Stimulated activated CD8-positive, alpha-beta memory T cell treated with anti-CD3 and anti-CD28 coated beads, Interleukin-7, amount 100 ng/mL, for 48 hours (primary cell): Measurements from ENCODE around the gene SHANK1.

ENCODE experiments used
- DNase-seq, 2 donors: peaks; one replicate each; pipeline ENCODE4 v3.0.0-alpha.2; 2020; ENCODE audit warnings: low read depth in 1 of 2; ENCODE audit errors: extremely low read depth in 1 of 2

Gene SHANK1

DNA sequence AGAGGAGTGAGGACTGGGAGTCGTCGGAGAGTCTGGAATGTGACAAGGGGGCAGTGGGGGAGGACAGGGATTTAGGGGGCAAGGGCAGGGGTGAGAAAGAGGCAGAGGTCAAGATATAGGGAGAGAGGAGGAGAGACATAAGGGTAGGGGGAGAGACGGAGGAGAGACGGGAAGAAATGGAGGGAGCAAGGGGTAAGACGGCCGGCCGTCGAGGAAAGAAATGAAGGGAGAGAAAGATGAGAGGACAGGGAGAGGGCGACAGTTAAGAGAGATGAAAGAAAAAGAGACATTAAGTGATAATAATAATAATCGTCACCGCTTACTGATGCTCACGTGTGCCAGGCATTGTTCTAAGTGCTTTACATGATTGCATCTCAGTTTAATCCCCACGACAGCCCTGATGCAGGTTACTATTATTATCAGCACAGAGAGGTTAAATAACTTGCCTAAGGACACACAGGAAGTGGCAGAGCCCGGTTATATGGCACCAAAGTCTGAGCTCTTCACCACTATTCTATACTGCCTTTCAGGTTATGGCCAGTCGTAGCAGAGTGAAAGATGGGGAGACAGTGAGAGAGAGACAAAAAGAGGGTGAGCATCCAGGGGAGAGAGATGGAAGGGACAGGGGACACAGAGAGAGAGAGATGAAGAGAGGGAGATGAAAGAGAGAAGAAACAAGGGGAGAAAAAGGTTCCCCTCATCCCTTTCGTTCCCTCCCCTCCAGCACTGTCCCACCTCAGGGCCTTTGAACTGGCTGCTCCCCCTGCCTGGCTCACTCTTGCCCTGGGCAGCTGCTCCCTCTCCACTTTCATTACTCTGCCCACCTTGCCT is 56.7 kb downstream of the SHANK1 start:
- DNase-seq: no peak

DNA sequence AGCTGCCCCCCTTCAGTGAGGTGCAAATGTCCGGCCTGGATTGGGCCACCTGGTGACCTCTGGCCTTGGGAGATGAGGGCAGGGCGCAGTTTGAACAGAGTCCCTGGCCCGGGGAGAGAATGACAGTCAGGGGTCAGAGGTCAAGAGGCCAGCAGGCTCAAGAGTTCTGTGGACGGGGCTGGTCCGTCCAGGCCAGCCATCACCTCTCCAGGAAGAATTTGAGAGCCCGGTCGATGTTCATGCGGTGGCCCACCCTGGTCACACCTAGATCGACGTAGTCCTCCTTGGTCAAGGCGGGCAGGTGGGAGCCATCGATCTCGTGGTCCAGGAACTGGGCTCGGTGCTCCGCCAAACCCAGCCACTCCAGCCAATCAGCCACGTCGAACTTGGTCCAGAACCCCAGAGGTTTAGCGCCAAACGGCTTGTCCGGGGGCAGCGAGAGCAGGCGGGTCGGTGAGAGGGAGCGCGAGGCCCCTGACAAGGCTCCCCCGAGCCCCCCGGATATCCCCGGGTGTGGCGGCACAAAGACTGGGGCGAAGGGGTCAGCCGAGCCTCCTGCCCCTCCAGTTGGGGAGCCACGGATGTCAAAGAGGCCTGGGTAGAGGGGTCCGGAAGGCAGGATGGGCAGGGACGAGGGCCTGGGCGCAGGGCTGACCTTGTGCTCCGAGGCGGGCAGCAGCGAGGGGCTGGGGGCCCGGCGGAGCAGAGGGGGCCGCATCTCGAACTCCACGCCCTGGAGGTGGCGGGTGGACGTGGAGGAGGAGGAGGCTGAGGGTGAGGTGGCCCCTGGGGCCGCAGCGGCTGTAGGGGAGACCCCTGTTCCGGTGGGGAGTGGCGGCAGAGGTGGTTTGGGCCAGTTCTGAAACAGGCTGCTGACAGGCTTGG is 57.6 kb downstream of the SHANK1 start:
- DNase-seq: no peak

DNA sequence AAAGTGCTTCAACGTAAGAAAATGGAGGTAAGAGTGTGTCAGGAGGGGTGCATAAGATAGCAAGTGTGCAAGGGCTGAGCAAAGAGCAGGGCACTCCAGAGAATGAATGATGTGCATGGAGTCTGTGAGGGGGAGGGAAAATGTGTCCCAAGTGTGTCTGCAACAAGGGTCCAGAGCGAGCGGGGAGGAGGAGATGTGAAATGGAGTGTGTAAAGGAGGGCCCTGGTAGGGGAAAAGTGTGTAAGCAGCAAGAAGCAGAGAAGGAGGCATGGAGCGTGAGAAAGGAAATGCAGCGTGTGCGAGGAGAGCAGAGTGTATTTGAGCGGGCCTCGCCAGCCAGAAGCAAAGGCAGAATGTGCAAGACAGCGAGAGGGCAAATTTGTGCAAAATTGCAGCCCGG is 58.6 kb downstream of the SHANK1 start:
- no peak for DNase-seq

DNA sequence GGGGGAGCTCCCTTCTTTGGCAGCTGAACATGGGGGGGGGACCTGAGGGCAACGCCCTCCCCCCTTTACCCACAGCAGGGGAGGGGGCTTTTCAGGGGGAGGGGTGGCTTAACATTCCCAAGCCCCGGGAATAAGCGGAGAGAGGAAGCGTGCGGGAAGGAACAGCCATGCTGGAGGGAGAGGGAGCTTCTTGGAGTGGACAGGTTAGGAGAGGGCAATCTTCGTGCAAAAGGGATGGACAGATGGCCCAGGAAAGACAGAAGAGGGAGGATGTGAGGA is 59.6 kb downstream of the SHANK1 start:
- DNase-seq: no peak

DNA sequence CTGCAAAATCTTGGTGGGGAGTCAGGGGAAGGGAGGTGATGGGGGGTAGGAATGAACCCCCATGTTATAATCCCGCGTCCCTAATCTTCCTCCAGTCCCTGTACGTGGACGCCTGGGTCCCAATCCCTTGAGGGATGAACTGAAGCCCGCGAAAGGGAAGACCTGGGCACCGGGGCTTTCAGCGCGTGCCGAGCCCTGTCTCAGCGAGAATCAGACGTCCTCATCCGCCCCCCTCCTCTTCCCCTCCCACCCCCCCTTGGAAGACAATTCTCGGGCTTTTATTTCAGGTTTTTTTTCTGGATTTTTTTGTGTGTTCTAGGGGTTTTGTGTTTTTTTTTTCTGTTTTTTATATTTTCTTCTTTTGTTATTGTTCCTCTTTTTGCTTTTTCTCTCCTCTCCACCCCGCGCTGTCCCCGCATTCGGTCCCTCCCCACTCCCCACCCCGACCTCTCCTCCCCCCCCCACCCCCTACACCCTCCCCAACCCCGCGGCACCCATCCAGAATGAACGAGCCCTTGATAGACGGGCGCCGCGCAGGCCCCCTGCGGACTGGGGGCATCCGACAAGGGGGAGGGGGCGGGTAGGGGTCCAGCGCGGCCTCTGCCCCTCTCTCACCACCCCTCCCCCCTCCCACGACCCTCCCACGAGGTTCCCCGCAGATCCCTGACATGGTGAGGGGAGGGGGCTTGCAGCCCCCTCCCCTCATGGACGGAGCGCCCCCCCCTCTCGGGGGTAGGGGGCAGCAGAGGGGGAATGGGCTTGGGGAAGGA is 60.1 kb downstream of the SHANK1 start:
- DNase-seq: no peak

DNA sequence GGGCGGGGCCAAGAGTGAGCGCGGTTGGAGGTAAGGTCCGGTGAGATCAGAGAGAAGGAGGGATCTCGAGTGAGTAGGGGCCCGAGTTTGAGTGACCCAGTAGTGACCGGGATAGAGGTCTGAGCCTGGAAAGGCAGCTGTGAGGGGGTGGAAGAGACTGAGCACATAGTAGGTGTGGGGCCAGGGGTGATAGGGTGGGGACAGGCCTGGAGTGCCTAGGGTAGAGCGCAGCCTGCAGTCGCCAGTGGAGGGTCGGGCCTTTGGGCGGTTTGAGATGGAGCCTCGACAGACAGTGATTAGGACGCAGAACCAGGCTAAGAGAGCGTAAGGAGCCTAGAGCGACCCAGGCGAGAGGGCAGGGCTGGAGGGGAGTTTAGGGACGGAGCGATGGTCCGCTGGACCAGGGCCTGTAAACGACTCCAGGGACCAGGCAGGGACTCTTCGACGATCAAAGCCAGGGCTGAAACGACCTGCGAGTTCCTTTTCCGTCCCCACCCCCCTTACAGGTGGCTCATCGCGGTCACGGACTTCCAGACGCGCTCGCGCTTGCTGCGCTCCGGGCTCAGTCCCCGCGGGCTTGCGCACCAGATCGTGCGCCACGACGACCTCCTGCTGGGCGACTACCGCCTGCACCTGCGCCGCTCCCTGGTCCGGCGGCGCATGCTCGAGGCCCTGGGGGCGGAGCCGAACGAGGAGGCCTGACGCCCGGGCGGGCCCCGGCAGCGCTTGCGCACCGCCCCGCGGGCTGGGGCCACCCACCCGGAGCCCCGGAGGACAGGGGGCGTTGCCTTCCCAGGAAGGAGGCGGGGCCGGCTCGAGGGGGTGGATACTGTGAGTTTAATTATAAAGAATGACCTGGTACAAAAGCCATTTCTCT is 60.9 kb downstream of the SHANK1 start:
- DNase-seq: peak; percentile 59 to 71

DNA sequence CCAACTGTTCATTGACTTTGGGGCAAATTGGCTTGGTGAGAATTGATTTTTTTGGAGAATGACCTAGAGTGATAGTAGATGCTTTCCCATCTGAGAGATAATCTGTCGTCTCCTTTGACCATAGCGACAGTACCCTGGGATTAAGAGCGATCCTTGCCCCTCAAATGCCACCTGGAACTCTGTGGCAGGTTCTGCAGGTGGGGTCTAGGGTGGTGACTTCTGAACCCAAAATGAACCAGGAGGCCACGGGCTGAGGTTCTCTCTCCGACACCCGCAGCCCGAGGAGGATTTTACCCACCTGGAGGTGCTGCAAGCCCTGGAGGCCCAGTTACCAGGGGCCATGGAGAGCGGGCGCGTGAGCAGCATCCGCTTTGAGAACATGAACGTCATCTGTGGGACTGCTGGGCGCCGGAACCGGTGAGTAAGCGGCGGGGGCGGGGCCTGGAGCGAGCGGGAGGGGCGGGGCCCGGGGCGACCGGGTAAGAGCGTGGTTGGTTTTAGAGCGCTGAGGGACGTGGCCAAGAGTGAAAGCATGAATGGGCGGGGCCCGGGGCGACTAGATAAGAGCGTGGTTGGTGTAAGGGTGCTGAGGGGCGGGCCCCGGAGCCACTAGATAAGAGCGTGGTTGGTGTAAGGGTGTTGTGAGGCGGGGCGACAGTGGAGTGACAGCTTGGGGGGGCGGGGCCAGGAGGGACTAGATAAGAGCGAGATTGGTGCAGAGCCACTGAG is 61.7 kb downstream of the SHANK1 start:
- peak; percentile 76 to 92 for DNase-seq

DNA sequence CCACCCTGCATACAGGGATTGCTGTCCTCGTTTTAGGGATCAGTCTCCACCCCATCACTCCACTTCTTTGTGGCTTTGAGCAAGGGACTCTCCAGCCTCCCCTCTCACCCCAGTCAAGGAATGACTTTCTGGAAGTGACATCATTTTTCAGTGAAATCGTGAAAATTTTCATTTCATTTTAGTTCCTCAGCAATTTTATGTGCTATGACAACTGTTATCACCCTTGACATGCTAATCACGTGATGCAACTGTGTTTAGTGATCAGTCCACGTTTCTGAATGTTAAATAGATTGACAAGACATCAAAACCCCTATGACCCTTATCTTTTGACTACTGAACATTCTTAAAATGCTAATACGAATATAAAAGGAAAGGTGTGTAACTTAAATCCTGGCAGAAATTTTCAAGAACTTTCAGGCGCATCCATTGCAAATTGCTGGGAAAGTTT is 62.4 kb downstream of the SHANK1 start:
- no peak for DNase-seq

DNA sequence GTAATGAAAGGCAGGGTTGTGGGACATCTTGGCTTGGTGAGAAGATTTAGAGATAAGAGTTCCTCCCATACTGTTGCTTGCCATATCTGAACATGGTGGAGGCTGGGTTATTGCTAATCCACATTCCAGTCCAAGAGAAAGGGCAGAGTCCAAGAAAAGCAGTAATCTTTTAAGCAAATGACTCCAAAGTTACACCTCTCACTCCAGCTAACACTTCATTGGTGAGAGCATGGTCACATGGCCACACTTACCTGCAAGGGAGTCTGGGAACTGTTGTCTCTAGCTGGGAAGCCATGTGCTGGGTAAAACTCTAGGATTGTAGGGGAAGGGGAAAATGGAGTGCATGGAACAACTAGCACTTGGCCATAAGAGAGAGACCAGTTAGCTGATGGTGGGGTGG is 64.7 kb downstream of the SHANK1 start:
- no peak for DNase-seq

DNA sequence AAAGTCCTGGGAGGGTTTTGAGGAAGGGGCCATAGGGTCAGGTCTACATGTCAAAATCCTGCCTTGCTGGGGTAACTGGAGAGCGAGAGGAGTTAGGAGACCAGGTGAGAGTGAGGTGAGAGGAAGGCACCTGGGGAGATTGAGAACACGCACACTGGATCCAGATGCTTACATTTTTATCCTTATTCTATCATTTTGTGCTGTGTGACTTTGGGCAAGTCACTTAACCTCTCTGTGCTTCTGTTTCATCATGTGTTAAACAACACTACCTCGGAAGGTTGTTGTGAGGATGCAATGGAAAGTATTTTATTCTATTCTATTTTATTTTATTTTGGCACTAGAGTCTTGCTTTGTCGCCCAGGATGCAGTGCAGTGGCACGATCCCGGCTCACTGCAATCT is 66.9 kb downstream of the SHANK1 start:
- no peak for DNase-seq

DNA sequence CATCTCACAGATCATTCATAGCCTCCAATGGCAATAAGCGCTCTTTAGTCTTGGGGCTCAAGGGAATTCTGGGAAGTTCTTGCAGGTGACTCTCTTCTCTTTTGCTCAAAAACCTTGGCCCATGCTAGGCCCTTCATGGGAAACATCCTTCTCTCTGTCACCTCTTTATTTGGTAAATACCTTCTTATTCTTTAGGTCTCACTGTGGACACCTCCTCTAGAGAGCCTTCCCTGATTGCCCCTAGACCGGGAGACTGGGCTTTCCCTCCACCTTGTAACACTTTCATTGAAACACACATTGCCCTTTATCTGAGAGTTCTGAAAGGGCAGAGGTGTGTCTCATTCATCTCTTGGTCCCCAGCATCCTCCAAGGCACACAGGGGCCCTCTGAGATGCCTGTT is 68.4 kb downstream of the SHANK1 start:
- no peak for DNase-seq

DNA sequence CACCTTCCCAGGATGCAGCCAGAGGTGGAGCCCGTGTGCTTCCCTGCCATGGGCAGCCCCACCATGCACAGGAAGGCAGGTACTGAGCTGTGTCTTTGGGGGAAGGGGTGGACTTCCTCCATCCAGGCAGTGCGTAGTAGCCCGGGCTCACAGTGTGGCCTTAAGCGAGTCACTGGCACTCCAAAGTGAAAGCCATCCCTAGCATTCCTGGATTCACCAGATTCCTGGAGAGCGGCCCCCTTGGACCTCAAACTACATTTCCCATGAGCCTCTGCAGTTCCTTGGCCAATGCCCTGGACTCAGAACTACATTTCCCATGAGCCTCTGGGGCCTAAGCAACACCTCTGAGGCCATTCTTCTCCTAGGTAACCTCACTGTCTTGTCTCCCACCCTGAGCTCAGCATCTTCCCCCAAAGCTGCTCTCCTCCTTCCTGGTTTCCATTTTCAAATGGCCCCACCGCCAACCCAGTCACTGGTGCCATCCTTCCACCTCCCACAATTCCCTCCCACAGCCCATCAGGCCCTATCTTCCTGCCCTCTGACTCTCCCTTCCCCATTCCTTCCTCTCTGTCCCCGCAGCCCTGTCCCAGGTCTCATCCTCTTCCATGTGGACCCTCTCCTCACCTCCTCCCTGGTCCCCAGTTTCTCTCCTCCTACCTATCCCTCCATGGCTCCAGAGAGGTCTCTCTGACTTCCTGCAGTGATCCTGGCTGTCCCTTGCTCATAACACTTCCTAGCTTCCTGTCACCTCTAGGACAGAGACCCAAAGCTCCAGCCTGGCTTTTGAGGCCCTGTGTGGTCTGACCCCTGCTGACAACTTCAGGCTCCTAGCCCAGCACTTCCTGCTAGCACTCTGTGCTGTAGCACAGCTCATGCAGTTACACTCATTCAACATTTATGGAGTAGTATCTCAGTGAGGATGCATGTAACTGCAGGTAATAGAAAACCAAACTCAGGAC is 69.9 kb downstream of the SHANK1 start, which contains the start of gene C19orf81:
Gene C19orf81, plus strand, starts transcription at position 13 of the 959 bp plus-strand sequence. Its CDS starts 0 bp downstream, at position 13.
- DNase-seq: no peak

DNA sequence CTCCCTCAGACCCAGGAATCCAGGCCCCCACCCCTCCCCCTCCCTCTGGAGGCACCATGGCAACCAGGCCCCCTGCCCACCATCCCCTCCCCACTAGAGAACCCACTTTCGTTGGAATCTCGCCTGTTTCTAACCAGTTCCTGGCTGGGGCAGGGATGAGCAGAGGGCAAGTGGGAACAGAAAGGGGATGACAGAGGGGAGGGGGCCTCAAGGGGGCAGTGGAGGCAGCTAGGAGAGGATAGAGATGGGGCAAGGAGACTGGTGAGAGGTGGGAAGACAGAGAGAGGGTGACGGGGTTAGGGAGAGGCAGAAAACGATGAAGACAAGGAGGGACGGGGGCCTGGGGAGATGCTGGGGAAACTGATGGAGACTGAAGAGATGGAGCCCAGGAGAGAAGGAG is 70.9 kb downstream of the SHANK1 start:
- no peak for DNase-seq

DNA sequence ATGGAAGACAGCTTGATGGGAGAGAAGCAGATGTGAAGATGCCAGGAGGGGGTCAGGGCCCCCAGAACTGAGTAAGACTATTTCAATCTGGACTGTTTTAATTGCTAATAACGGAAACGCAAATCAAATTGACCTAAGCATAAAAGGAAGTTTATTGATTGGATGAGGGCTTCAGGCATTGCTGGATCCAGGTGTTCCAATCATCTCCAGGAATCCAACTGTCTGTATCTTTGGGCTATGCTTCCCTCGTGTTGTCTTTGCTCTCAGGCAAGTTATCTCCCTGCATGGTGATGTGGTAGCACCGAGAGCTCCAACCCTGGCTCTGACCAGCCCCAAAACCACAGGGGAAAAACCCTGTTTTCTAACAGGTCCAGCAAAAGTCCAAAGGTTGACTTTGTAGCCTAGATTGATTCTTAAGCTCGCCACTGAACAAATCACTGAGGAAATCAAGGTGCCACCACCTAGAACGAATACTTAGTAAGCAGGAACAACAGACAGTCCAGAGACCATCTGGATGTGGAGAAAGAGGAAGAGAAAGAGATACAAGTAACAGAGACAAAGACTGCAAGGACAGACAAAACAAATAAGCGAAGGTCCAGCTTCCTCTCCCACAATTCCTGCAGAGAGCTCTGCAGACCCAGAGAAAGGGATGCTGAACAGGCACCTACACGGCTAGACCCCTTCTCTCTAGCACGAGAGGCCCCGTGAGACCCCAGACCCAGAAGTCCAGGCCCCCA is 71.6 kb downstream of the SHANK1 start:
- no peak for DNase-seq

DNA sequence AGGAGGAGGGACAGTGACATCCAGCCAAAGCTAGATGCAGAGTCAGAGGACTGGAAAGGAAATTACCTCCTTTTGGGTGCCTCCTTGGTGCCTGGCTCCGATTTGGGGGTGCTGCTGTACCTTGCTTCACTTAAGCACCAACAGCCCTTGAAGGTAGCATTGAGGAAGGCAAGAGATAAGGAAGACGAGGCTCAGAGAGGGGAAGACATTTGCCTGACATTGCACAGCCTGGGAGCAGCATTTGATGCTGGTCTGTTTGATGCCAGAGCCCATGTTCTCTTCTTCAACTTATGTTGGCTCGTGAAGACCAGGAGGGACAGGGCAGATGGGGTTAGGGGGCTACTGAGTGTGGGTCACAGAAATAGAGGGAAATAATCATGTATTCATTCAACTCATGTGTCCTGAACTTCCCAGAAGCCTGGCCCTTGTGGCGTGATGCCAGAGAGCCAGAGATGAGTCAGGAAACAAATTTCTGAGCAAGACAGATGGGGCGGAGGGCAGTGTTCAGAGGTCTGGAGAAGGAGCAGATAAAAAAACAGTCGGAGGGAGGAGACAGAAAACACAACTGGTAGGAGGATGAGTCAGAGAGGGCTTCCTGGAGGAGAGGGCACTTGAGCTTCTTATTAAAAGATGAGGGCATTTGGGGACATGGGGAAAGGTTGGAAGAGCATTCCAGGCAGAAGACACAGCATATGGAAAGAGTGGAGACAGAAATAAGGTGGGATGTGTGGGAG is 73.4 kb downstream of the SHANK1 start:
- DNase-seq: no peak

DNA sequence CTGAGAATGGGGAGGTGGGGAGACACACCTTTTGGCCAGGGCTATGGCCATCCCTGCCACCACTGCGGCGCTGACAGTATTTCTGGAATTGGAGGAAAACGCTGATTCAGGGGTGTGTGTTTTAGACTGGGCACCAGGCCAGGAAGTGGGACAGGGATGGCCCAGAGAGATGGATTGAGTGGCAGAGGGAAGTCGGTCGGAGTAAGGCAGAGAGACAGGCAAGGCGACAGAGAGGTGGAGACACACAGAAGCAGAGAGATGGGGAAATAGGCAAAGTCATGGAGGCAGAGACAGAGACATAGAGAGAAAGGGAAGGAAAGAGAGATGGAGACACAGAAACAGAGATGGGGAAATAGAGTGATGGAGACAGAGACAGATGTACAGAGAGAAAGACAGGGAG is 74.5 kb downstream of the SHANK1 start:
- no peak for DNase-seq

DNA sequence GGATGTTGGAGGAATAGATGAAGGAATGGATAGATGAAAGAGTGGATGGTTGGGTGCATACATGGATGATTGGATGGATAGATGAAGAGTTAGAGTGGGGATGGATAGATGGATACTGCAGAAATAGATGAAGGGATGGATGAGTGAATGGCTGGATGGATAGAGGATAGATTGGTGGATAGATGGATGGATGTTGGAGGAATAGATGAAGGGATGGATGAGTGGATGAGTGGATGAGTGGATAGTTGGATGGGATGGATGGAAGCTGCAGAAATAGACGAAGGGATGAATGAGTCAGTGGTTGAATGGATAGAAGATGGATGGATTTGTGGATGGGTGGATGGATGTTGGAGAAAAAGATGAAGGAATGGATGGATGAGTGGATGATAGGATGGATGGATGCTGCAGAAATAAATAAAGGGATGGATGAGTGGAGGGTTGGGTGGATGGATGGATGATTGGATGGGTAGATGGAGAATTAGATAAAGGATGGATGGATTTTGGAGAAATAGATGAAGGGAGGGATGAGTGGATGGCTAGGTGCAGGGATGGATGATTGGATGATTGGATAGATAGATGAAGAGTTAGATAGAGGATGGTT is 75.2 kb downstream of the SHANK1 start:
- DNase-seq: no peak
